Measurements from ENCODE around the gene KMT2C.

- no peak for TF ChIP-seq CTCF (IDR thresholded peaks at IDR 0.05; ENCODE audit: poor library complexity)
- no peak for TF ChIP-seq EZH2phosphoT487 (IDR thresholded peaks at IDR 0.05; ENCODE audit: low read depth, severe bottlenecking, unreplicated experiment)
Measured at GRCh38 chr7:152464312-152465118, 28.7 kb upstream of the KMT2C start.
